HG03039 (cell line): ENCODE data around the gene DBF4B.

Experiments
- ATAC-seq: cut with Tn5 transposase; IDR thresholded peaks from one replicate; pipeline ENCODE4 v1.9.1; 2021; ENCODE audit warnings: mild to moderate bottlenecking, moderate library complexity; ENCODE audit not compliant: unreplicated experiment

The DBF4B gene

DNA sequence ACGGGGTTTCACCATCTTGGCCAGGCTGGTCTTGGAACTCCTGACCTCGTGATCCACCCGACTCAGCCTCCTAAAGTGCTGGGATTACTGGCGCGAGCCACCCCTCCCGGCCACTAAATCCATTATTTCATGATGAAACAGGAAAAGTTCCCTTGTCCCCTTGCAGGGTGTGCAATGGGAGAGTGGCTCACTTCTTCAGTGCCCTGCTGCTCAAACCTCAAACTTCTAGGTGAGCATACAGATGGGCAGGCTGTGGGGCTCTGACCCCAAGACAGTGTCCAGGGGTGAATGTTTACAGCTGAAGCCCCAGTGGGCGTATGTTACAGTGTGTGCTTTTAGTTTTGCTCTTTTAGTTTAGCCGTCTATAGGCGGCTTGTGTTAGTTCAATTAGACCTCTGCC, 87.0 kb downstream of the DBF4B start:
- ATAC-seq, result no peak

DNA sequence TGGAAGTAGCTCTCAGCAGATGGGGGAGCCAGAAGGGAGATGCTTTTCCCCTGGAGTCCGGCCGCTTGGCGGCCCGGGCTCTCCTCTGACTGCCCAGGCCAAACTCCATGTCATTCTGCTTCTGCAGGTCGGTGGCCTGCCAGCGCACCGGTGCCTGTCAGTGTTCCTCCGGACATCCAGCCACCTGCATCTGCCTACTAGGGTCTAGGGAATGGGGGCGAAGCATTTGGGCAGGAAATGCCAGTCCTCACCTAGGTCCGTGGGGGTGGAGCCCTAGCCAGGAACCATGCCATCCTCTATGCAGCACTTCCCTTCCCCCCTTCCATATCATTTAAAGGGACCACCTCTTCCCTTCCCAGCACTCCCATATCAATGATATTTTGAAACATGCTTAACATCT, 87.5 kb downstream of the DBF4B start:
- no peak for ATAC-seq

DNA sequence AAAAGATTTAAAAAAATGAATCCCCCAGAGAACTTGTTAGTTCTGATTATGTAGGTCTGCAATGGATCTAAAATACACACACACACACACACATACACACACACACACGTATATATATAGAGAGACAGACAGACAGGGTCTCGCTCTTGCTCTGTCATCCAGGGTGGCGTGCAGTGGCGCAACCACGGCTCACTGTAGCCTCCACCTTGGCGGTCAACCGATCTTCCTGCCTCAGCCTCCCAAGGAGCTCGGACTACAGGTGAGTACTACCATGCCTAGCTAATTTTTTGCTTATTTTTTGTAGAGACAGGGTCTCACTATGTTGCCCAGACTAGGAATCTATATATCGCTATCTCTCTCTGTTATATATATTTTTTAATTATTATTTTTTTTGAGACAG, 88.3 kb downstream of the DBF4B start:
- ATAC-seq, result no peak

DNA sequence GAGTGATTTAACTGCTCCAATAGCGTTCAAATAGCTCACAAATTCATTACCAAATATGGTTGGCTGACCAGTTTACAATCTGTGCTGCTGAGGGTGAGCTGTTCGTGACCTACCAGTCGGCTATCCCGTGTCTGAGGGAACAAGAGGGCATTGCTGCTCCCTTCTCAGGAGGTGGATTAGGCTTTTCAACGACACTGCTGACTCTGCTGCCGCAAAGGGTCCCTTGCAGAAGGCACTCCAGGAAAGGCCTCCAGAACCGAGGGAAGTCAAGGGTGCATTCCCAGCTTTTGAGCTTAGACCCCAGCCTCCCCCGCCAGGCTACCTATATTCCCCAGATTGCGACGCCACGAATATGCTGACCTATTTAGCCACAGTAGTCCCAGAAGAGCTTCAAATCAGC, 89.3 kb downstream of the DBF4B start:
- ATAC-seq, result no peak

DNA sequence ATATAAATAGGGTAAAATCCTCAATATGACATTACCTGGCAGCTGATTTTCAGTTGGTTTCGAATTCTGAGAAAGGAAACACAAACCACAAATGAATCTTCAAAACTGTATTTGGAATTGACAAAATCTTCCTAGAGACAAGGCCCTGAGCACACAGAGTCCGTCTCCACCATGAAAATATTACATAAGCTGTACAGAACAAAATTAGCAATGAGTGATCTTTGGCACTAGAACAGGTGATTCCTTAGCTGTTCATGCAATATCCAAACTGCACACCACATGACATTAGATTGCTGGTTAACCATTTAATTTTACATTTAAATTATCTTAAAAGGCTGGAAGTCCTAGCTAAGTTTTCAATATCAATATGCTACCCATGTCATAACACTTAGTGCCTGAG, 89.9 kb downstream of the DBF4B start:
- ATAC-seq, result no peak
